CD8-positive, alpha-beta memory T cell (primary cell): ENCODE data around the gene STX16. TPM values are rescaled to one million over a fixed set of nuclear protein-coding genes. Genes with fewer than 3 reads are reported as not detected.
"Not testable (repeated sequence)": the region's sequence is repeated elsewhere in the genome, so short reads cannot be mapped to it uniquely, and the experiment has no call there.

Source experiments
- CTCF ChIA-PET: fragments of 350-600 bp; sonication (Branson Sonifier 250); formaldehyde crosslinking; loops from one replicate; lab custom pipeline; 2021; ENCODE audit warnings: antibody characterized with exemption; lab: Charles Lee
- POLR2A ChIA-PET: fragments of 350-600 bp; sonication (Branson Sonifier 250); formaldehyde crosslinking; loops from one replicate; lab custom pipeline; 2021; ENCODE audit warnings: antibody characterized with exemption; lab: Charles Lee
- DNase-seq, 5 donors: peaks; one replicate each; pipeline versions ENCODE4 v3.0.0 to v3.0.0-alpha.2; 2020 to 2022; ENCODE audit warnings: mixed read lengths in 1 of 5
- H3K27ac ChIP-seq: one replicate; pipeline ENCODE4 v1.7.0; 2013; ENCODE audit warnings: low read depth, mild to moderate bottlenecking, low read length, moderate library complexity
- H3K27me3 ChIP-seq: 2 replicates; pipeline ENCODE4 v1.7.0; 2013; ENCODE audit warnings: low read length, mild to moderate bottlenecking; ENCODE audit not compliant: insufficient read depth, poor library complexity, severe bottlenecking
- H3K36me3 ChIP-seq: 2 replicates; pipeline ENCODE4 v1.7.0; 2013; ENCODE audit warnings: mild to moderate bottlenecking, low read length, moderate library complexity; ENCODE audit not compliant: insufficient read depth
- H3K4me1 ChIP-seq: 2 replicates; pipeline ENCODE4 v1.7.0; 2013; ENCODE audit warnings: mild to moderate bottlenecking, low read length, moderate library complexity; ENCODE audit not compliant: insufficient read depth
- H3K4me3 ChIP-seq: 2 replicates; pipeline ENCODE4 v1.7.0; 2013; ENCODE audit warnings: mild to moderate bottlenecking, low read length
- H3K9me3 ChIP-seq: 2 replicates; pipeline ENCODE4 v1.7.0; 2013; ENCODE audit warnings: mild to moderate bottlenecking, low read length
- H3K27ac Mint-ChIP-seq, 8 donors: one replicate each; pipeline ENCODE4 v1.8.0; 2020 to 2021; ENCODE audit warnings: mixed read lengths in 8 of 8, mild to moderate bottlenecking in 6 of 8, inconsistent platforms in 3 of 8, moderate library complexity in 3 of 8
- H3K27me3 Mint-ChIP-seq, 2 donors: one replicate each; pipeline ENCODE4 v1.8.0; 2020 to 2021; ENCODE audit warnings: mixed read lengths in 2 of 2, mild to moderate bottlenecking in 1 of 2, moderate library complexity in 1 of 2
- H3K36me3 Mint-ChIP-seq, 3 donors: one replicate each; pipeline ENCODE4 v1.8.0; 2020 to 2021; ENCODE audit warnings: mixed read lengths in 3 of 3, inconsistent platforms in 1 of 3, mild to moderate bottlenecking in 1 of 3
- H3K4me1 Mint-ChIP-seq, 3 donors: one replicate each; pipeline ENCODE4 v1.8.0; 2020 to 2021; ENCODE audit warnings: mixed read lengths in 3 of 3, inconsistent platforms in 1 of 3, mild to moderate bottlenecking in 1 of 3
- H3K4me3 Mint-ChIP-seq, 7 donors: one replicate each; pipeline ENCODE4 v1.8.0; 2020 to 2021; ENCODE audit warnings: mixed read lengths in 7 of 7, mild to moderate bottlenecking in 6 of 7, moderate library complexity in 4 of 7, inconsistent platforms in 2 of 7
- H3K9me3 Mint-ChIP-seq, 5 donors: one replicate each; pipeline ENCODE4 v1.8.0; 2020 to 2022; ENCODE audit warnings: mixed read lengths in 5 of 5, mild to moderate bottlenecking in 3 of 5, moderate library complexity in 2 of 5, inconsistent platforms in 1 of 5
- polyA plus RNA-seq: library from polyadenylated mRNA; unstranded; fragments of 300-500 nt; fragmentation: Illumina TruSeq; gene quantifications from one replicate; pipeline ENCODE4 v1.2.3, GENCODE V29; 2021
- total RNA-seq, 2 experiments: library from RNA; stranded (reverse); gene quantifications; one replicate each; pipeline ENCODE4 v1.2.3, GENCODE V29; 2021

STX16 gene
- total and polyA plus RNA-seq, 3 experiments from 2014 or later, result 24.9 to 72.8 (median 69.2) TPM

DNA sequence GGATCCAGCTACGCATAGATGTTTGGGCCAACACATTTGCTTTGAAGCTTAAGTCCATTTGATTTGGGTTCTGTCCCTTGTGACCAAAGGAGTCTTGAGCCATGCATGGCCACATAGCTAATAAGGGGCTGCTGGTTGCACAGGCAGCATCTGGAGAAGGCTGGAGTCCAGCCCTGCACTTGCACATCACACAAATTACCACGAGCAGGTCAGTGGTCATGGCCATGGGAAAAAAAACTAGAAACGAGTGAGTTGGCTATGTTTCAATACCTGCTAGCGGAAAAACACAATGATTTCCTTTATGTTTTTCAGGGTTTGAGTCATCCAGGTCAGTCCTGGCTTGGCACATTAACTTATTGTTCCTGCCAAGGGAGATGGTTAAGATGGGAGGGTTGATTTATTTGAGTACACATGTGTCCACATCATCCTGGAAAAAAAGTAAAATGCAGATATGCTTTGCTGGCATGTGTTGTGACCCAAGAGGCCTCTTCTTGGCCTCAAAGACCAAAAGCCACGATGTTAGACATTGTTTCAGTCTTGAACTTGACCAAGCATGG, 5.6 kb upstream of the STX16 start:
- DNase-seq, result no peak
- Histone ChIP-seq H3K9me3 (no peaks in the 10 kb centered on the region), H3K36me3 (no peaks in the 10 kb centered on the region), H3K27ac (no peak overlapping the region), H3K27me3 (no peaks in the 10 kb centered on the region), H3K4me1 (no peaks in the 10 kb centered on the region), H3K4me3 (no peak overlapping the region)
- ChIA-PET POLR2A (interaction anchor here (0.6 kb wide), 1 partner anchor 224 kb away, joined by 6 read pairs; no protein-coding TSS in a partner anchor), CTCF (no interaction called here)
- Mint-ChIP-seq H3K36me3 (peaks cover 0 to 4% (median 0%) of the 10 kb centered on the region in 3 donors), H3K9me3 (no peaks in the 10 kb centered on the region), H3K4me3 (peak overlapping the region in 1 of 7 donors; percentile 59), H3K27me3 (peaks cover 2 to 16% of the 10 kb centered on the region in 2 donors), H3K4me1 (peaks cover 0 to 11% (median 9%) of the 10 kb centered on the region in 3 donors), H3K27ac (peak overlapping the region in 3 of 8 donors; percentile 26 to 79 (median 29))

DNA sequence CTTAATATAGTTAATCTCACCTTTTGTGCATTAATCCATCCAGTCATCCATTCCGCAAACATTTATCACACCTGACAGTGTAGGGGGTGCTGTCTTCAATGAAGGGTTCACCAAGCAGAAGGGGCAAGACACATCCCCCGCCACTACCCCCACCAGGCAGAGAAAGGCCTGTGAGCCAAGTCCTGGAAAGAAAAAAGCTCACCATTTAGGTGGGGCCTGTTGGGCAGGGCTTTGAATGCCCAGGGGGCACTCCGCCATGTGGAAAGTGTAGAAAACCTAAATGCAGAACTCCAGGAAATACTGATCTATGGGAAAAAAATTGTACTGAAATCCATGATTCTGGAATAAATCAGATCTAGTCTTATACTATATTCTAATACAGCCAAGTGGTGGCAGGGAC, 4.8 kb upstream of the STX16 start:
- H3K4me3 ChIP-seq, result no peak overlapping the region
- POLR2A ChIA-PET, result no interaction called here
- H3K4me1 Mint-ChIP-seq, result peaks cover 1 to 11% (median 9%) of the 10 kb centered on the region in 3 donors
- DNase-seq, result no peak
- H3K36me3 ChIP-seq, result no peaks in the 10 kb centered on the region
- peaks cover 0 to 6% (median 4%) of the 10 kb centered on the region in 3 donors for H3K36me3 Mint-ChIP-seq
- peak overlapping the region in 1 of 7 donors; percentile 63 for H3K4me3 Mint-ChIP-seq
- H3K27ac ChIP-seq, result no peak overlapping the region
- no peaks in the 10 kb centered on the region for H3K9me3 ChIP-seq
- H3K4me1 ChIP-seq, result no peaks in the 10 kb centered on the region
- CTCF ChIA-PET, result no interaction called here
- no peaks in the 10 kb centered on the region for H3K9me3 Mint-ChIP-seq
- peaks cover 2 to 9% of the 10 kb centered on the region in 2 donors for H3K27me3 Mint-ChIP-seq
- peak overlapping the region in 1 of 8 donors; percentile 29 for H3K27ac Mint-ChIP-seq
- no peaks in the 10 kb centered on the region for H3K27me3 ChIP-seq

- Mint-ChIP-seq H3K27ac (peak overlapping the region in 2 of 8 donors; percentile 12 to 33), H3K4me3 (peak overlapping the region in 3 of 7 donors; percentile 19 to 63 (median 44)), H3K4me1 (peaks cover 1 to 11% (median 11%) of the 10 kb centered on the region in 3 donors), H3K27me3 (peaks cover 5 to 7% of the 10 kb centered on the region in 2 donors), H3K9me3 (no peaks in the 10 kb centered on the region), H3K36me3 (peaks cover 0 to 11% (median 4%) of the 10 kb centered on the region in 3 donors)
- no peak for DNase-seq
- Histone ChIP-seq H3K36me3 (no peaks in the 10 kb centered on the region), H3K9me3 (no peaks in the 10 kb centered on the region), H3K4me1 (no peaks in the 10 kb centered on the region), H3K27ac (no peak overlapping the region), H3K4me3 (no peak overlapping the region), H3K27me3 (no peaks in the 10 kb centered on the region)
- ChIA-PET POLR2A (no interaction called here), CTCF (interaction anchor here (0.8 to 1.5 kb wide), 2 partner anchors 8 to 43 kb away, joined by 3 to 5 read pairs; no protein-coding TSS in a partner anchor)
These were observed 4.4 kb upstream of the STX16 start for GRCh38 chr20:58646703-58647102.

GRCh38 chr20:58647162-58647795, 3.8 kb upstream of the STX16 start:
- H3K27ac Mint-ChIP-seq, result peak overlapping the region in 3 of 8 donors; percentile 29 to 85 (median 54)
- no peaks in the 10 kb centered on the region for H3K36me3 ChIP-seq
- no peak overlapping the region for H3K4me3 ChIP-seq
- H3K27ac ChIP-seq, result no peak overlapping the region
- no peak for DNase-seq
- ChIA-PET CTCF (interaction anchor here (0.8 to 4.9 kb wide), 6 partner anchors 8 to 205 kb away, joined by 3 to 30 read pairs (median 4); partner anchors contain the start of gene GNAS), POLR2A (interaction anchor here (0.7 kb wide), 1 partner anchor 925 kb away, joined by 3 read pairs; no protein-coding TSS in a partner anchor)
- no peaks in the 10 kb centered on the region for H3K9me3 Mint-ChIP-seq
- no peaks in the 10 kb centered on the region for H3K27me3 ChIP-seq
- H3K9me3 ChIP-seq, result no peaks in the 10 kb centered on the region
- no peaks in the 10 kb centered on the region for H3K4me1 ChIP-seq
- H3K36me3 Mint-ChIP-seq, result peaks cover 0 to 16% (median 2%) of the 10 kb centered on the region in 3 donors
- H3K4me1 Mint-ChIP-seq, result peaks cover 2 to 14% (median 12%) of the 10 kb centered on the region in 3 donors
- peaks cover 4% of the 10 kb centered on the region in 2 donors for H3K27me3 Mint-ChIP-seq
- H3K4me3 Mint-ChIP-seq, result peak overlapping the region in 1 of 7 donors; percentile 71

- Mint-ChIP-seq H3K36me3 (peaks cover 0 to 19% (median under 1%) of the 10 kb centered on the region in 3 donors), H3K4me3 (peak overlapping the region in 4 of 7 donors; percentile 4 to 71 (median 26)), H3K27ac (peak overlapping the region in 3 of 8 donors; percentile 17 to 54 (median 29)), H3K27me3 (peaks cover 0 to 4% of the 10 kb centered on the region in 2 donors), H3K4me1 (peaks cover 7 to 20% (median 14%) of the 10 kb centered on the region in 3 donors), H3K9me3 (no peaks in the 10 kb centered on the region)
- Histone ChIP-seq H3K27ac (no peak overlapping the region), H3K4me1 (peaks cover 2% of the 10 kb centered on the region), H3K4me3 (no peak overlapping the region), H3K9me3 (no peaks in the 10 kb centered on the region), H3K36me3 (no peaks in the 10 kb centered on the region), H3K27me3 (no peaks in the 10 kb centered on the region)
- ChIA-PET POLR2A (interaction anchor here (0.7 kb wide), 1 partner anchor 924 kb away, joined by 3 read pairs; no protein-coding TSS in a partner anchor), CTCF (interaction anchor here (1.2 to 4.9 kb wide), 5 partner anchors 9 to 204 kb away, joined by 3 to 30 read pairs (median 5); partner anchors contain the start of gene GNAS)
- DNase-seq, result no peak
These were observed 3.1 kb upstream of the STX16 start for GRCh38 chr20:58647796-58648501.

DNA sequence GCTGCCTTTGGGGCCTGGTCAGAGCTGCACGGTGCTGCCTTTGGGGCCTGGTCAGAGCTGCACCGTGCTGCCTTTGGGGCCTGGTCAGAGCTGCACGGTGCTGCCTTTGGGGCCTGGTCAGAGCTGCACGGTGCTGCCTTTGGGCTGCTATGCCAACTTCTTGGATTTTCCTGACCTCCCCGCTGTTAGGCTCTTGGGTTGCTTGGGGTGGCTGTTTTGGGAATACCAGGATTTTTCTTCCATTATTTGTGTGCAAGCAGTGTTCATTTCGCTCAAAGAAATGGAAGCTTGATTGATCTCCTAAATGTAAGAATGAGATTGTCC, 2.6 kb upstream of the STX16 start:
- H3K4me1 ChIP-seq, H3K27me3 Mint-ChIP-seq, POLR2A ChIA-PET, H3K27ac ChIP-seq, H3K9me3 Mint-ChIP-seq, H3K9me3 ChIP-seq, H3K27me3 ChIP-seq, H3K36me3 ChIP-seq, DNase-seq, H3K4me3 ChIP-seq: not testable (repeated sequence)
- Mint-ChIP-seq H3K36me3 (peaks cover 0 to 22% (median 1%) of the 10 kb centered on the region in 3 donors), H3K4me1 (peaks cover 12 to 26% (median 19%) of the 10 kb centered on the region in 3 donors), H3K27ac (peak overlapping the region in 2 of 8 donors; percentile 84 to 93), H3K4me3 (peak overlapping the region in 6 of 7 donors; percentile 80 to 91 (median 82))
- CTCF ChIA-PET, result interaction anchor here (1.2 to 4.9 kb wide), 4 partner anchors 9 to 203 kb away, joined by 3 to 30 read pairs (median 6); partner anchors contain the start of gene GNAS

DNA sequence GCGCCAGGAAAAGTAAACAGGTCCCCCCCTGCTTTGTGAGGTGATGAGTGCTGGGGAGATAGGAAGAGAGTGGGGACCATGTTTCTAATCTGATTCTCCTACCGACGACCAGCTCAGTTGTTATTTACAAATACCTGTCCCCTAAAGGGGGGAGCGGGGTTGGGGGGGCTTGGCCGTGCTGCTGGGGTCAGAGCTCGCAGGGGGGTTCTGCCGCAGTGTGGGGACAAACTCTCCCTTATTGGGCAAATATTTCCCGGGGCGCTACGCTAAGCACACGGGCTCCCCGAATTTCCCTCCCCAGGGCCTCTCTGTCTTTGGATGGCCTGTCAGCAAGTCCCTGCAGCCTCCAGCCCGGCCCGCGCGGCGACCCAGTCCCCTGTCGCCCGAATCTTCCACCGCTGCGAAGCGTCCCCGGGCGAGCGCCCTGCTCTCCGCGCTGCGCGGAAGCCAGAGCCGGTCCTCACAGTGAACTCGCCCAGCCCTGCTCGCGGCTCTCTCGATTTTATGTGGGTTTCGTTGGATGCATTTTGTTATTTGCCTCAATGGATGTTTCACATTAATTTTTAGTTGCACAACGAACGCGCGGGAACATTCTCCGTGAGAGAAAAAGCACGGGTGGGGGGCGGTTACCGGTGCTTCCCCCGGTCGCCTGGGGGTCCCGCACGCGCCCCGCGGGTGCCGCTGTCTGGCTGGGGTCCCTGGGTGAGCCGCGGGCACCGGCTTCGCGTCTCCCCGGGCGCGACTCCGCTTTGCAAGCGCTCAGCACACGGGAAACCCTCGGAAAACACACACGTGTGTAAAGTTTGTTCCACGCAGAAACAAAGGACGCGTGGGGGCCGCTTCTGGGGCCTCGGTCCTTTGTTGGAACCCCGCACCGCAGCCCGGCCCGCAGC, 1.5 kb upstream of the STX16 start:
- POLR2A ChIA-PET, result interaction anchor here (0.6 to 1.8 kb wide), 3 partner anchors 10 to 1291 kb away, joined by 3 to 17 read pairs (median 4); partner anchors contain the start of genes FAM217B and PPP1R3D
- H3K27ac ChIP-seq, result peak overlapping the region; percentile 32
- H3K4me3 ChIP-seq, result peak overlapping the region; percentile 95
- H3K27ac Mint-ChIP-seq, result peak overlapping the region; percentile 63 to 93 (median 83)
- peaks cover 18% of the 10 kb centered on the region for H3K4me1 ChIP-seq
- peak; percentile 18 to 61 (median 24) for DNase-seq
- no peaks in the 10 kb centered on the region for H3K9me3 ChIP-seq
- no peaks in the 10 kb centered on the region for H3K27me3 ChIP-seq
- no peaks in the 10 kb centered on the region for H3K9me3 Mint-ChIP-seq
- peaks cover 0 to 22% (median 1%) of the 10 kb centered on the region in 3 donors for H3K36me3 Mint-ChIP-seq
- no peaks in the 10 kb centered on the region for H3K36me3 ChIP-seq
- H3K4me1 Mint-ChIP-seq, result peaks cover 14 to 30% (median 26%) of the 10 kb centered on the region in 3 donors
- H3K27me3 Mint-ChIP-seq, result peaks cover 0 to 3% of the 10 kb centered on the region in 2 donors
- peak overlapping the region; percentile 79 to 91 (median 82) for H3K4me3 Mint-ChIP-seq
- CTCF ChIA-PET, result interaction anchor here (1.5 to 4.9 kb wide), 3 partner anchors 11 to 188 kb away, joined by 3 to 30 read pairs (median 22); partner anchors contain the start of gene NPEPL1
